Calu3 (cell line): ENCODE results near the gene PHC2. TPM values are rescaled to one million over a fixed set of nuclear protein-coding genes. Genes with fewer than 3 reads are reported as not detected.

Source experiments
- BruUV-seq: library from RNA; stranded (reverse); fragments of 400-500 nt; replicated peaks from 2 replicates; lab custom pipeline; 2021; lab: Mats Ljungman, UMichigan
- CTCF ChIA-PET: fragments of 300-600 bp; sonication (Branson Sonifier 250); formaldehyde crosslinking; loops from one replicate; lab custom pipeline; 2022; ENCODE audit warnings: antibody characterized with exemption; lab: Charles Lee
- DNase-seq: peaks from one replicate; pipeline ENCODE4 v3.0.0; 2022
- H3K27ac Mint-ChIP-seq: one replicate; pipeline ENCODE4 v1.8.0; 2022; ENCODE audit warnings: mixed read lengths; ENCODE audit not compliant: unreplicated experiment
- H3K27me3 Mint-ChIP-seq: one replicate; pipeline ENCODE4 v1.8.0; 2022; ENCODE audit warnings: mixed read lengths; ENCODE audit not compliant: unreplicated experiment
- H3K36me3 Mint-ChIP-seq: one replicate; pipeline ENCODE4 v1.8.0; 2022; ENCODE audit warnings: mild to moderate bottlenecking, moderate library complexity, mixed read lengths; ENCODE audit not compliant: insufficient read depth, unreplicated experiment
- H3K4me1 Mint-ChIP-seq: one replicate; pipeline ENCODE4 v1.8.0; 2022; ENCODE audit warnings: mild to moderate bottlenecking, low read depth, mixed read lengths; ENCODE audit not compliant: unreplicated experiment
- H3K4me3 Mint-ChIP-seq: one replicate; pipeline ENCODE4 v1.8.0; 2022; ENCODE audit warnings: mild to moderate bottlenecking, low read depth, moderate library complexity, mixed read lengths; ENCODE audit not compliant: unreplicated experiment
- H3K9me3 Mint-ChIP-seq: one replicate; pipeline ENCODE4 v1.8.0; 2022; ENCODE audit warnings: low read depth, mixed read lengths; ENCODE audit not compliant: unreplicated experiment
- CTCF ChIP-seq: fragments of 200-600 bp; IDR thresholded peaks from one replicate; pipeline ENCODE4 v1.8.0; 2022; ENCODE audit warnings: antibody characterized with exemption; ENCODE audit not compliant: unreplicated experiment
- intact Hi-C: fragments of 100-400 bp; cut with micrococcal nuclease; formaldehyde crosslinking; loops from one replicate; pipeline ENCODE4 v1.10.0; 2022; ENCODE audit not compliant: unreplicated experiment
- total RNA-seq: library from RNA; stranded (reverse); gene quantifications from 2 replicates; pipeline ENCODE4 v1.2.3, GENCODE V29; 2022

The PHC2 gene
- total RNA-seq, 1 experiment from 2014 or later, result 59.5 TPM

GRCh38 chr1:33472269-33472980 is 41.5 kb upstream of the PHC2 start, which contains the start of gene ZSCAN20:
TSS of gene ZSCAN20 (plus strand) at chr1:33472645. CDS start at chr1:33479289, 6,644 bp downstream.
- intact Hi-C loops, result loop anchor here (5.0 kb wide), 4 partner anchors 105 to 375 kb away; no protein-coding TSS in a partner anchor
- Mint-ChIP-seq H3K27me3 (peaks cover 13% of the 10 kb centered on the region), H3K4me3 (peak within 1 kb of the TSS; percentile 56), H3K4me1 (peaks cover 20% of the 10 kb centered on the region), H3K9me3 (no peaks in the 10 kb centered on the region), H3K36me3 (peaks cover 14% of the 10 kb centered on the region), H3K27ac (peak within 1 kb of the TSS; percentile 25)
- BruUV-seq, result no TSS peak
- no peak for TF ChIP-seq CTCF
- CTCF ChIA-PET, result interaction anchor here (0.7 to 1.5 kb wide), 4 partner anchors 95 to 239 kb away, joined by 3 to 9 read pairs (median 4); no protein-coding TSS in a partner anchor
- DNase-seq, result peak; percentile 97

- Mint-ChIP-seq H3K27ac (no peak overlapping the region), H3K27me3 (peaks cover 20% of the 10 kb centered on the region), H3K9me3 (no peaks in the 10 kb centered on the region), H3K4me3 (no peak overlapping the region), H3K36me3 (peaks cover 14% of the 10 kb centered on the region), H3K4me1 (peaks cover 20% of the 10 kb centered on the region)
- CTCF ChIA-PET, result interaction anchor here (0.5 to 1.9 kb wide), 5 partner anchors 12 to 509 kb away, joined by 3 to 6 read pairs (median 3); no protein-coding TSS in a partner anchor
- TF ChIP-seq CTCF, result no peak
- no TSS peak for BruUV-seq
- intact Hi-C loops, result loop anchor here (5.0 kb wide), 4 partner anchors 104 to 374 kb away; no protein-coding TSS in a partner anchor
- DNase-seq, result no peak
Observed at GRCh38 chr1:33471416-33471815, 40.5 kb upstream of the PHC2 start.

GRCh38 chr1:33470495-33471012 is 39.7 kb upstream of the PHC2 start:
- TF ChIP-seq CTCF, result peak; percentile 63
- H3K4me3 Mint-ChIP-seq, result no peak overlapping the region
- H3K36me3 Mint-ChIP-seq, result peaks cover 14% of the 10 kb centered on the region
- H3K27me3 Mint-ChIP-seq, result peaks cover 28% of the 10 kb centered on the region
- no peak overlapping the region for H3K27ac Mint-ChIP-seq
- CTCF ChIA-PET, result interaction anchor here (0.5 to 1.9 kb wide), 3 partner anchors 11 to 1405 kb away, joined by 3 to 6 read pairs (median 3); no protein-coding TSS in a partner anchor
- BruUV-seq, result no TSS peak
- H3K9me3 Mint-ChIP-seq, result no peaks in the 10 kb centered on the region
- peaks cover 20% of the 10 kb centered on the region for H3K4me1 Mint-ChIP-seq
- intact Hi-C loops, result loop anchor here (1.0 to 5.0 kb wide), 5 partner anchors 103 to 373 kb away; no protein-coding TSS in a partner anchor
- DNase-seq, result peak; percentile 69

- CTCF ChIA-PET, result interaction anchor here (1.9 kb wide), 1 partner anchor 174 kb away, joined by 6 read pairs; no protein-coding TSS in a partner anchor
- peaks cover 14% of the 10 kb centered on the region for H3K36me3 Mint-ChIP-seq
- no peak for DNase-seq
- BruUV-seq, result no TSS peak
- H3K27me3 Mint-ChIP-seq, result peaks cover 37% of the 10 kb centered on the region
- H3K27ac Mint-ChIP-seq, result no peak overlapping the region
- intact Hi-C loops, result loop anchor here (1.0 to 5.0 kb wide), 5 partner anchors 102 to 372 kb away; no protein-coding TSS in a partner anchor
- TF ChIP-seq CTCF, result no peak
- H3K4me1 Mint-ChIP-seq, result peaks cover 20% of the 10 kb centered on the region
- no peak overlapping the region for H3K4me3 Mint-ChIP-seq
- H3K9me3 Mint-ChIP-seq, result no peaks in the 10 kb centered on the region
Observed at GRCh38 chr1:33469691-33470090, 38.8 kb upstream of the PHC2 start.
